HG02840 (cell line): Measurements from ENCODE around the gene SCO2.
"Not testable (repeated sequence)": the region's sequence is repeated elsewhere in the genome, so short reads cannot be mapped to it uniquely, and the experiment has no call there.

ENCODE experiments used
- ATAC-seq: cut with Tn5 transposase; IDR thresholded peaks from one replicate; pipeline ENCODE4 v1.9.1; 2021; ENCODE audit warnings: mild to moderate bottlenecking, moderate library complexity, moderate number of reproducible peaks; ENCODE audit not compliant: unreplicated experiment, low FRiP score

SCO2 gene

GRCh38 chr22:50533856-50534711 lies 8.7 kb upstream of the SCO2 start:
- not testable (repeated sequence) for ATAC-seq

GRCh38 chr22:50532824-50533796 lies 7.7 kb upstream of the SCO2 start:
- no peak for ATAC-seq

GRCh38 chr22:50531962-50532674 lies 6.7 kb upstream of the SCO2 start:
- no peak for ATAC-seq

GRCh38 chr22:50531546-50531961 lies 6.2 kb upstream of the SCO2 start:
- no peak for ATAC-seq

- ATAC-seq = no peak
Observed at GRCh38 chr22:50530877-50531545, 5.6 kb upstream of the SCO2 start.

GRCh38 chr22:50530580-50530876 lies 5.1 kb upstream of the SCO2 start:
- no peak for ATAC-seq

GRCh38 chr22:50529897-50530579 lies 4.6 kb upstream of the SCO2 start, which contains the start of gene TYMP:
Gene TYMP, minus strand, starts transcription at chr22:50530012. Its CDS starts 303 bp downstream, at chr22:50529709.
- peak; percentile 29 for ATAC-seq

GRCh38 chr22:50529416-50529896 lies 4.1 kb upstream of the SCO2 start:
- ATAC-seq = no peak

GRCh38 chr22:50528682-50529415 lies 3.5 kb upstream of the SCO2 start:
- no peak for ATAC-seq

- ATAC-seq = no peak
Observed at GRCh38 chr22:50527921-50528681, 2.7 kb upstream of the SCO2 start.

GRCh38 chr22:50526834-50527801 lies 1.7 kb upstream of the SCO2 start:
- ATAC-seq = no peak

GRCh38 chr22:50526108-50526833 lies 873 bp upstream of the SCO2 start:
- peak; percentile 14 for ATAC-seq

GRCh38 chr22:50525858-50526107 lies 385 bp upstream of the SCO2 start:
- ATAC-seq = peak; percentile 16

- no peak for ATAC-seq
Observed at GRCh38 chr22:50524676-50525103, 708 bp downstream of the SCO2 start.

- ATAC-seq = no peak
Observed at GRCh38 chr22:50523806-50524675, 1.4 kb downstream of the SCO2 start.

- ATAC-seq = no peak
Observed at GRCh38 chr22:50523458-50523805, 2.0 kb downstream of the SCO2 start.
